Measurements from ENCODE around the gene ADA.

DNA sequence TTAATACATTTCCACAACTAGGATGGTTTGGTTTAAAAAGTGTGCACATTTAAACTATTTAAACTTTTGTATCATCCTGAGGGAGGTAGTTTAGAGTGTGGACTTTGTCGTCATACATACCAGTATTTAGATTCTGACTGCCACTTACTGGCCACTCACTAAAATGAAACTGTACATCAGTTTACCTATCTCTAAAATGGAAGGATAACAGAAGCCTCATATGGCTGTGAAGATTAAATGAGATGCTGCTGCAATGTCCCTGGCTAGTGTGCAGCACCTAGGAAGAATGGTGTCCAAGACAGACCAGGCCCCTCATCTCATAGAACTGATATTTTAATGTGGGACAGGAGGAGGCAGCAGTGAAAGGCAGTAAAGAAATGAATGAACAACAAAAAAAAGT is 81.1 kb downstream of the ADA start:
- TF ChIP-seq, protein P1, sequence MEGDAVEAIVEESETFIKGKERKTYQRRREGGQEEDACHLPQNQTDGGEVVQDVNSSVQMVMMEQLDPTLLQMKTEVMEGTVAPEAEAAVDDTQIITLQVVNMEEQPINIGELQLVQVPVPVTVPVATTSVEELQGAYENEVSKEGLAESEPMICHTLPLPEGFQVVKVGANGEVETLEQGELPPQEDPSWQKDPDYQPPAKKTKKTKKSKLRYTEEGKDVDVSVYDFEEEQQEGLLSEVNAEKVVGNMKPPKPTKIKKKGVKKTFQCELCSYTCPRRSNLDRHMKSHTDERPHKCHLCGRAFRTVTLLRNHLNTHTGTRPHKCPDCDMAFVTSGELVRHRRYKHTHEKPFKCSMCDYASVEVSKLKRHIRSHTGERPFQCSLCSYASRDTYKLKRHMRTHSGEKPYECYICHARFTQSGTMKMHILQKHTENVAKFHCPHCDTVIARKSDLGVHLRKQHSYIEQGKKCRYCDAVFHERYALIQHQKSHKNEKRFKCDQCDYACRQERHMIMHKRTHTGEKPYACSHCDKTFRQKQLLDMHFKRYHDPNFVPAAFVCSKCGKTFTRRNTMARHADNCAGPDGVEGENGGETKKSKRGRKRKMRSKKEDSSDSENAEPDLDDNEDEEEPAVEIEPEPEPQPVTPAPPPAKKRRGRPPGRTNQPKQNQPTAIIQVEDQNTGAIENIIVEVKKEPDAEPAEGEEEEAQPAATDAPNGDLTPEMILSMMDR (IDR thresholded peaks at IDR 0.05; ENCODE audit: low read depth, low read length, poor library complexity, severe bottlenecking): no peak
- no peak for TF ChIP-seq EZH2phosphoT487 (IDR thresholded peaks at IDR 0.05; ENCODE audit: borderline replicate concordance, low read length)

All from DOHH2 (cell line).